ENCODE data around the gene GPR158. TPM values are rescaled to one million over a fixed set of nuclear protein-coding genes. Genes with fewer than 3 reads are reported as not detected.

Gene GPR158
- total and polyA plus RNA-seq, 9 of the 15 experiments (the other 6 are each of a cell fraction or from before 2014, with no cell fraction given) = 4.0 to 7.6 (median 5.0) TPM

GRCh38 chr10:25398680-25399079, 223.9 kb downstream of the GPR158 start:
- H3K9ac ChIP-seq (ENCODE audit: insufficient read depth in 1 of 2, low read depth in 2 of 2, low read length in 2 of 2) = no peak overlapping the region
- intact Hi-C loops (cut with micrococcal nuclease) = no loop called here
- TF ChIP-seq RB1 (IDR thresholded peaks at IDR 0.05; ENCODE audit: low read depth) = no peak
- TF ChIP-seq ZNF785 (CRISPR knock-in tag; IDR thresholded peaks at IDR 0.05) = no peak
- no peak for TF ChIP-seq PURB (CRISPR knock-in tag; IDR thresholded peaks at IDR 0.05; ENCODE audit: low read depth)
- no peak overlapping the region for H3K27ac ChIP-seq (ENCODE audit: extremely low read depth, low read depth, low read length)
- no peaks in the 10 kb centered on the region for H3K36me3 ChIP-seq (ENCODE audit: control insufficient read depth, insufficient read depth, low read length)
- no peaks in the 10 kb centered on the region for H3K27me3 ChIP-seq (ENCODE audit: control insufficient read depth in 2 of 2, insufficient read depth in 2 of 2, low read length in 2 of 2)
- CTCF ChIA-PET (ENCODE audit: low intra/inter-chr PET ratio) = no interaction called here
- WGBS (ENCODE audit: insufficient coverage, low coverage, missing lambda C conversion rate) = 0% methylated on average over 3 of the region's 3 CpGs
- BruUV-seq (replicated peaks) = no TSS peak
- H4K20me1 ChIP-seq (replicated peaks; ENCODE audit: control insufficient read depth, insufficient read depth, low read length) = no peaks in the 10 kb centered on the region
- no peak for DNase-seq (ENCODE audit: extremely low read depth in 1 of 4, low spot score in 3 of 4)
- H3K9me1 ChIP-seq (ENCODE audit: control insufficient read depth, insufficient read depth, low read length) = no peaks in the 10 kb centered on the region
- H2AFZ ChIP-seq (ENCODE audit: low read depth, low read length) = no peak overlapping the region
- H3K9me3 ChIP-seq (replicated peaks; ENCODE audit: control insufficient read depth, insufficient read depth, low read depth, low read length) = no peaks in the 10 kb centered on the region
- no peak for ATAC-seq
- in situ Hi-C loops (cut with MboI) = no loop called here
- H3K4me2 ChIP-seq (ENCODE audit: insufficient read depth, low read length) = no peak overlapping the region
- no peak overlapping the region for H3K4me3 ChIP-seq
- POLR2A ChIA-PET = interaction anchor here (0.9 kb wide), 1 partner anchor 9 kb away, joined by 3 read pairs; no protein-coding TSS in a partner anchor
- no peak for FAIRE-seq
- H3K79me2 ChIP-seq (ENCODE audit: control insufficient read depth, insufficient read depth, low read length) = no peaks in the 10 kb centered on the region
- H3K4me1 ChIP-seq (replicated peaks in 1 of 2; ENCODE audit: control insufficient read depth in 2 of 2, insufficient read depth in 2 of 2, low read length in 2 of 2) = no peaks in the 10 kb centered on the region

GRCh38 chr10:25405871-25406270, 231.1 kb downstream of the GPR158 start:
- H3K79me2 ChIP-seq (ENCODE audit: control insufficient read depth, insufficient read depth, low read length) = no peaks in the 10 kb centered on the region
- no peak for TF ChIP-seq ELK3 (CRISPR knock-in tag; IDR thresholded peaks at IDR 0.05)
- in situ Hi-C loops (cut with MboI) (no loop called here), intact Hi-C loops (cut with micrococcal nuclease) (no loop called here)
- H3K9me3 ChIP-seq (replicated peaks; ENCODE audit: control insufficient read depth, insufficient read depth, low read depth, low read length) = no peaks in the 10 kb centered on the region
- ATAC-seq (no peak), DNase-seq (ENCODE audit: extremely low read depth in 1 of 4, low spot score in 3 of 4) (no peak), FAIRE-seq (no peak)
- no peak overlapping the region for H3K4me3 ChIP-seq
- ChIA-PET POLR2A (interaction anchor here (1.6 kb wide), 1 partner anchor 36 kb away, joined by 4 read pairs; no protein-coding TSS in a partner anchor), CTCF (ENCODE audit: low intra/inter-chr PET ratio) (no interaction called here)
- WGBS (ENCODE audit: insufficient coverage, low coverage, missing lambda C conversion rate) = 0% methylated on average over 1 of the region's 1 CpG
- H2AFZ ChIP-seq (ENCODE audit: low read depth, low read length) = no peak overlapping the region
- H3K9ac ChIP-seq (ENCODE audit: insufficient read depth in 1 of 2, low read depth in 2 of 2, low read length in 2 of 2) = no peak overlapping the region
- H3K9me1 ChIP-seq (ENCODE audit: control insufficient read depth, insufficient read depth, low read length) = no peaks in the 10 kb centered on the region
- no peak overlapping the region for H3K4me2 ChIP-seq (ENCODE audit: insufficient read depth, low read length)
- BruUV-seq (replicated peaks) = no TSS peak
- H3K4me1 ChIP-seq (replicated peaks in 1 of 2; ENCODE audit: control insufficient read depth in 2 of 2, insufficient read depth in 2 of 2, low read length in 2 of 2) = no peaks in the 10 kb centered on the region
- no peaks in the 10 kb centered on the region for H3K27me3 ChIP-seq (ENCODE audit: control insufficient read depth in 2 of 2, insufficient read depth in 2 of 2, low read length in 2 of 2)
- H3K36me3 ChIP-seq (ENCODE audit: control insufficient read depth, insufficient read depth, low read length) = no peaks in the 10 kb centered on the region
- no peak overlapping the region for H3K27ac ChIP-seq (ENCODE audit: extremely low read depth, low read depth, low read length)
- no peaks in the 10 kb centered on the region for H4K20me1 ChIP-seq (replicated peaks; ENCODE audit: control insufficient read depth, insufficient read depth, low read length)
